Adrenal gland (tissue), 5 donors: ENCODE results near the gene SYCE3.
"Not testable (repeated sequence)": the region's sequence is repeated elsewhere in the genome, so short reads cannot be mapped to it uniquely, and the experiment has no call there.

Experiments used
- POLR2A ChIP-seq, 2 donors: fragments of 450-650 bp; IDR thresholded peaks; one replicate each; pipeline ENCODE4 v1.6.1; 2017; ENCODE audit warnings: antibody characterized with exemption in 2 of 2, mild to moderate bottlenecking in 2 of 2, moderate library complexity in 1 of 2
- TF ChIP-seq, protein P1 (sequence below), 6 experiments: fragments of 450-650 bp in 4 of 6; fragments of 200-600 bp in 2 of 6; sonication (generic) in 1 of 6; IDR thresholded peaks; 1 replicate in 5 of 6; 2 replicates in 1 of 6; pipeline versions ENCODE4 v1.5.1 to v1.8.0; 2016 to 2021; ENCODE audit warnings: antibody characterized with exemption in 6 of 6, mild to moderate bottlenecking in 2 of 6, moderate library complexity in 1 of 6
- donor health status: DM: no; HTN: no; CAD: no.

DNA sequence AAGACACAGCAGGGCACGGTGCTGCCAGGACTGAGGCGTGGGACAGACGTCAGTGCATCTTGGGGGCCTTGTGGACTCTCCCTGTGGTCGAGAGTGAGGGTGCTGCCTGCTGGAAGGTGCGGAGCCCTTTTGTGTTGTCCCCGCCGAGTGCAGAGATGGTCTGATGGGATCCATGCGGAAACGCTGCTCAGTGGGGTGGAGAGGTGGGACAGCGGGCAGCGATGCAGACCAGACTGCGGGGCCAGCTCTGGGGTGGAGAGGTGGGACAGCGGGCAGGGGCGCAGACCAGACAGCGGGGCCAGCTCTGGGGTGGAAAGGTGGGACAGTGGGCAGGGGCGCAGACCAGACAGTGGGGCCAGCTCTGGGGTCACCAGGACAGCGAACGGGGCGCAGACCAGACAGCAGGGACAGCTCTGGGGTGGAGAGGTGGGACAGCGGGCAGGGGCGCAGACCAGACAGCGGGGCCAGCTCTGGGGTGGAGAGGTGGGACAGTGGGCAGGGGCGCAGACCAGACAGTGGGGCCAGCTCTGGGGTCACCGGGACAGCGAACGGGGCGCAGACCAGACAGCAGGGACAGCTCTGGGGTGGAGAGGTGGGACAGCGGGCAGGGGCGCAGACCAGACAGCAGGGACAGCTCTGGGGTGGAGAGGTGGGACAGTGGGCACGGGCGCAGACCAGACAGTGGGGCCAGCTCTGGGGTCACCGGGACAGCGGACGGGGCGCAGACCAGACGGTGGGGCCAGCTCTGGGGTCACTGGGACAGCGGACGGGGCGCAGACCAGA is 45.5 kb upstream of the SYCE3 start:
- TF ChIP-seq, protein P1, sequence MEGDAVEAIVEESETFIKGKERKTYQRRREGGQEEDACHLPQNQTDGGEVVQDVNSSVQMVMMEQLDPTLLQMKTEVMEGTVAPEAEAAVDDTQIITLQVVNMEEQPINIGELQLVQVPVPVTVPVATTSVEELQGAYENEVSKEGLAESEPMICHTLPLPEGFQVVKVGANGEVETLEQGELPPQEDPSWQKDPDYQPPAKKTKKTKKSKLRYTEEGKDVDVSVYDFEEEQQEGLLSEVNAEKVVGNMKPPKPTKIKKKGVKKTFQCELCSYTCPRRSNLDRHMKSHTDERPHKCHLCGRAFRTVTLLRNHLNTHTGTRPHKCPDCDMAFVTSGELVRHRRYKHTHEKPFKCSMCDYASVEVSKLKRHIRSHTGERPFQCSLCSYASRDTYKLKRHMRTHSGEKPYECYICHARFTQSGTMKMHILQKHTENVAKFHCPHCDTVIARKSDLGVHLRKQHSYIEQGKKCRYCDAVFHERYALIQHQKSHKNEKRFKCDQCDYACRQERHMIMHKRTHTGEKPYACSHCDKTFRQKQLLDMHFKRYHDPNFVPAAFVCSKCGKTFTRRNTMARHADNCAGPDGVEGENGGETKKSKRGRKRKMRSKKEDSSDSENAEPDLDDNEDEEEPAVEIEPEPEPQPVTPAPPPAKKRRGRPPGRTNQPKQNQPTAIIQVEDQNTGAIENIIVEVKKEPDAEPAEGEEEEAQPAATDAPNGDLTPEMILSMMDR (IDR thresholded peaks at IDR 0.05) = not testable (repeated sequence)
- TF ChIP-seq POLR2A (IDR thresholded peaks at IDR 0.05) = not testable (repeated sequence)
